AG09309 (cell line): ENCODE measurements around the gene PEX26.
"Not testable (repeated sequence)": the region's sequence is repeated elsewhere in the genome, so short reads cannot be mapped to it uniquely, and the experiment has no call there.

Source experiments
- DNase-seq: peaks from one replicate; pipeline ENCODE4 v3.0.0-alpha.2; 2010; ENCODE audit warnings: low read depth
- H3K4me3 ChIP-seq: 2 replicates; pipeline ENCODE4 v1.5.1; 2011; ENCODE audit warnings: mild to moderate bottlenecking, low read depth, low read length, moderate library complexity; ENCODE audit not compliant: control insufficient read depth
- TF ChIP-seq, protein P1 (sequence below): IDR thresholded peaks from 2 replicates; pipeline ENCODE4 v1.5.1; 2011; ENCODE audit warnings: mild to moderate bottlenecking, low read depth, low read length, inconsistent platforms; ENCODE audit not compliant: insufficient read depth, control insufficient read depth; ENCODE audit errors: missing control alignments

PEX26 gene

DNA sequence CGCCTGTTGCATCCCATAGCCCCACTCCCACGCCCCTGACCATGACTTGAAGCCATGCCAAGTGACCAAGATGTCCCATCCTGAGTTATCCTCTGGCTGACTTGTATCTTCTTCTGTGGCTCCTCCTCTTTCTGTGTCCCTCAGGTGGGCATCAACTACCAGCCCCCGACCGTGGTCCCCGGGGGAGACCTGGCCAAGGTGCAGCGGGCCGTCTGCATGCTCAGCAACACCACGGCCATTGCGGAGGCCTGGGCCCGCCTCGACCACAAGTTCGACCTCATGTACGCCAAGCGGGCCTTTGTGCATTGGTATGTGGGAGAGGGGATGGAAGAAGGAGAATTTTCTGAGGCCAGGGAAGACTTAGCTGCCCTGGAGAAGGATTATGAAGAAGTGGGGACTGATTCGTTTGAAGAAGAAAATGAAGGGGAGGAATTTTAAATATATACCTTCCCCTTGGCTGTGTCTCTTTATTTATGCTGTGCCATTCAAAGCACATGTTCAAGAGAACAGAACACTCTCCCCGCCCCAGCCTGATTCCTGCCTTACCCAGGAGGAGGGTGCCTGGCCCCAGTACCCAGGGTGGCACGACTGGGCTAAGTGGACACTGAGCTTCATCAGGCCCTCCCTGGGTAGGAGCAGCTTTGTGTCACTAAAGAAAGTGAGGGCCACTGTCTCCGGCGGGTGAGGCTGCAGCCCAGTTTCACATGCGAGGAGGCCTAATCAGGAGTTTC is 53.1 kb downstream of the PEX26 start:
- no peak overlapping the region for H3K4me3 ChIP-seq
- no peak for DNase-seq
- TF ChIP-seq, protein P1, sequence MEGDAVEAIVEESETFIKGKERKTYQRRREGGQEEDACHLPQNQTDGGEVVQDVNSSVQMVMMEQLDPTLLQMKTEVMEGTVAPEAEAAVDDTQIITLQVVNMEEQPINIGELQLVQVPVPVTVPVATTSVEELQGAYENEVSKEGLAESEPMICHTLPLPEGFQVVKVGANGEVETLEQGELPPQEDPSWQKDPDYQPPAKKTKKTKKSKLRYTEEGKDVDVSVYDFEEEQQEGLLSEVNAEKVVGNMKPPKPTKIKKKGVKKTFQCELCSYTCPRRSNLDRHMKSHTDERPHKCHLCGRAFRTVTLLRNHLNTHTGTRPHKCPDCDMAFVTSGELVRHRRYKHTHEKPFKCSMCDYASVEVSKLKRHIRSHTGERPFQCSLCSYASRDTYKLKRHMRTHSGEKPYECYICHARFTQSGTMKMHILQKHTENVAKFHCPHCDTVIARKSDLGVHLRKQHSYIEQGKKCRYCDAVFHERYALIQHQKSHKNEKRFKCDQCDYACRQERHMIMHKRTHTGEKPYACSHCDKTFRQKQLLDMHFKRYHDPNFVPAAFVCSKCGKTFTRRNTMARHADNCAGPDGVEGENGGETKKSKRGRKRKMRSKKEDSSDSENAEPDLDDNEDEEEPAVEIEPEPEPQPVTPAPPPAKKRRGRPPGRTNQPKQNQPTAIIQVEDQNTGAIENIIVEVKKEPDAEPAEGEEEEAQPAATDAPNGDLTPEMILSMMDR, result no peak

DNA sequence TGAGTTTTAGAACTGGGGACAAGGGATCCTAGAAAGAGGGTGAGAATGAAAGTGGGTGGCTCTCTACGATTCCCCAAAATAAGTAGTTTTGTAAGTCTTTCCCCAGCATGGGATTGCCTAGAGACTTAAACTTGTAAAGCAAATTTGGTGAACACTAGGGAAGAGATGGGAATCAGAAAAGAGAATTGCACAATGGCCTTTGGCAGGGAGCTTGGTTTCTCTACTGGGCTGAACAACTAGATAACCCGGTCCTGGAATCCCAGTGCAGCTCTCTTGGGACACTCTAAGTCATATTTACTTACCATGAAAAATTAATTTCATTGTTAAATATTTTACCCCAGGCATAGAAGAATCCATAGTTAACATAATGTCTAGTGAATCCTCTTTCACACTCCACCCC is 55.7 kb downstream of the PEX26 start:
- H3K4me3 ChIP-seq, result no peak overlapping the region
- DNase-seq, result no peak
- TF ChIP-seq, protein P1, result no peak

DNA sequence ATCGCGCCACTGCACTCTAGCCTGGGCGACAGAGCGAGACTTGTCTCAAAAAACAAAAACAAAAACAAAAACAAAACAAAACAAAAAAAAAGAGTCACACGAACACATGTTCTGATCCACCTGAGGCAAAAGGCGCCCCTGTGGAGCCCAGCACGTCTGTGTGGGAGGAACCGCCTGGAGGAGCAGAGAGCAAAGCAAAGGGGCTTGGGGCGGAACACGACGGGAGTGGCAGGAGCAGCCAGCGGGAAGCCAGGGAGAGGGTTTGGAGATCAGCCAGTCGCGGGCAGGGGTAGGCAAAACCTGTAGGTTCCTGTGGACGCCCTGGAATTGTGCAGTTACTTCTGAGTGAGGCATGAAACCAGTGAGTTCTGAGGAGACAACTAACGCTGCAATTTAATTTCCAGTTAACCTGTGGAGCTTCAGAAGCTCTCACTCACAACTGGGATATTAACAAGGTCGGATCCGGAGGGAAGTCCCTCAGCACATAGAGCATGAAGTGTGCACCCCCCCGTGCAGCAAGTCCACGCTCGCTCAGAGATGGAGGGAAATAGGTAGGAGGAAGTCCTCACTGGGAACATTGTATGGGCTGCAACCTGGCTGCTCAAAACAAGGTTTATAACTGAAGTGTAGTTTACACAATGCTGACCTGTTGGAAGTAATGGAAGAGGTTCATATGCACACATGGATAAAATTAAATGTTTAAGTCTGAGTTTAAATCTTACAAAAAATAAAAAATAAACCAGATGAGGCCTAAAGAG is 59.0 kb downstream of the PEX26 start:
- H3K4me3 ChIP-seq, result no peak overlapping the region
- no peak for DNase-seq
- TF ChIP-seq, protein P1, result no peak

DNA sequence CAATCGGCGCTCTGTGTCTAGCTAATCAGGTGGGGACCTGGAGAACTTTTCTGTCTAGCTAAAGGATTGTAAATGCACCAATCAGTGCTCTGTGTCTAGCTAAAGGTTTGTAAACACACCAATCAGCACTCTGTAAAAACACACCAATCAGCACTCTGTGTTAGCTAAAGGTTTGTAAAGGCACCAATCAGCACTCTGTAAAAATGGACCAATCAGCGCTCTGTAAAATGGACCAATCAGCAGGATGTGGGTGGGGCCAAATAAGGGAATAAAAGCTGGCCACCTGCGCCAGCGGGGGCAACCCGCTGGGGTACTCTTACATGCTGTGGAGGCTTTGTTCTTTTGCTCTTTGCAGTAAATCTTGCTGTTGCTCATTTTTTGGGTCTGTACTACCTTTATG is 63.2 kb downstream of the PEX26 start:
- DNase-seq, H3K4me3 ChIP-seq: not testable (repeated sequence)

DNA sequence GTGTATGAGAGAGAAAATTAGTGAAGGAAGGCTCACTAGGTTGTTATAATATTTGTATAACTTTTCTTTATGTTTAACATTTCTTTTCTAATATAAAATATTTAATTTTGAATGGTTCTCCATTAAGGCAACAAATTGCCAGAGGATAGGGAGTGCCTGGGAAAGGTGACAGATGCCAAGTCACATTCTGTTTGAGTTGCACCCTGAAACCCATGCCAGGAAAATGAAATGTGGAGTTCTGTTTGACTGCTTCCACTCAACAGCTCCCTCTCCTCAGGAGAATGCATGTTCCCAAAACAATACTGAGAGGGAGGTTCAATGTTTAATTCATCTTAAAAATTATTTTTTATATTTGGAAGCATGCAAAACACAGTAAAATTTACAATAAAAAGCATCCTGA is 66.3 kb downstream of the PEX26 start:
- no peak for DNase-seq
- TF ChIP-seq, protein P1, result no peak
- no peak overlapping the region for H3K4me3 ChIP-seq

DNA sequence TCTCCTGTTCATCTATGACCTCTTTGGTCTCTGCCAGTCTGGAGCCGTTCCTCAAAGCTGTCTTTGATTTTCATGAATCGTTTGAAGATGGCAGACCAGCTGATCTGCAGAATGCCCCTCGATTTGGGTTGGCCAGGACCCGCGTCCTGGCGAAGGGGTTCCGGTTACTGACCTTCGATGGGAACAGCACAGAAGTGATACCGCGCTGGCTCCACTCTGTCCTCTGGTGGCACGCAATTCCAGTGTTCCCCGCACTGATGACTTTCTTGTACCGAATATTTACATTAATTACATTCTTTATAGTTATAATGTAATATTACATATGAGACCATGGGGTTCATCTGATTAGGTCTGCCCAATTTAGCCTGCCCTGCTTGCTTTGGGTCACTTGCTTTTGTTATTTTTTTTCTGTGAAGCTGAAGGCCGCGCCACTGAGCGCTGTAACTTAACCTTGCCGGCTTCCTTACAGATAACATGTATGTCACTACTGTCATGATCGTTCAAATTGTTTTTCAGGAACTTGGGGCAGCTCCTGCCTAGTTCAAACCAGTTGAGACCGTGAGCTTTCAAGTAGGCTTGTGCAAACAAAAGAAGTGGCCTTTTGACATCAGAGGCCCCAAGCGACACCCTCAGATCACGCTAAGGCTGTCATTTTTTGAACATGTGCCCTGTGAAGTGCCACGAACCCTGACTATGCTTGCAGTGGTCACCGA is 68.0 kb downstream of the PEX26 start:
- DNase-seq, result no peak
- H3K4me3 ChIP-seq, result no peak overlapping the region

More for the DNA sequence above, 68.0 kb downstream of the PEX26 start:
- TF ChIP-seq, protein P1, result no peak
